ENCODE data around the gene CCL1. TPM values are rescaled to one million over a fixed set of nuclear protein-coding genes. Genes with fewer than 3 reads are reported as not detected.

The CCL1 gene
- total RNA-seq, 1 experiment from 2014 or later = not detected

DNA sequence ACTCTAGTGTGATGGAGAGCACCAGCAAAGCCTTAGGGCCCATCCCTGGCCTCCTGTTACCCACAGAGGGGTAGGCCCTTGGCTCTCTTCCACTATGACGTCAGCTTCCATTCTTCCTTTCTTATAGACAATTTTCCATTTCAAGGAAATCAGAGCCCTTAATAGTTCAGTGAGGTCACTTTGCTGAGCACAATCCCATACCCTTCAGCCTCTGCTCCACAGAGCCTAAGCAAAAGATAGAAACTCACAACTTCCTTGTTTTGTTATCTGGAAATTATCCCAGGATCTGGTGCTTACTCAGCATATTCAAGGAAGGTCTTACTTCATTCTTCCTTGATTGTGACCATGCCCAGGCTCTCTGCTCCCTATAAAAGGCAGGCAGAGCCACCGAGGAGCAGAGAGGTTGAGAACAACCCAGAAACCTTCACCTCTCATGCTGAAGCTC is 44.0 kb downstream of the CCL1 start, which contains the start of gene CCL8:
Gene CCL8, plus strand, starts transcription at position 397 of the 445 bp plus-strand sequence. CDS start 67 bp downstream, outside the sequence.
- Histone ChIP-seq H3K27ac (ENCODE audit: insufficient read length, low read depth, low read length) (no peak within 1 kb of the TSS), H3K79me2 (ENCODE audit: insufficient read depth, low read length) (no peaks in the 10 kb centered on the region), H4K20me1 (ENCODE audit: control insufficient read depth, insufficient read depth, insufficient read length) (no peaks in the 10 kb centered on the region), H3K23me2 (ENCODE audit: insufficient read length, low read depth, low read length, poor library complexity, severe bottlenecking) (no peaks in the 10 kb centered on the region), H3K23ac (ENCODE audit: insufficient read length, low read depth, low read length) (no peak within 1 kb of the TSS), H3K4me1 (ENCODE audit: insufficient read depth, low read length) (no peaks in the 10 kb centered on the region), H2BK20ac (ENCODE audit: low read depth, low read length, poor library complexity, severe bottlenecking) (no peak within 1 kb of the TSS), H3K27me3 (ENCODE audit: insufficient read depth, low read length) (no peaks in the 10 kb centered on the region), H3K14ac (ENCODE audit: insufficient read depth, low read length) (no peak within 1 kb of the TSS), H3K4me2 (ENCODE audit: insufficient read depth, insufficient read length, low read length) (no peak within 1 kb of the TSS), H3T11ph (ENCODE audit: low read length) (no peak within 1 kb of the TSS), H2BK120ac (ENCODE audit: low read depth, low read length, poor library complexity, severe bottlenecking) (no peak within 1 kb of the TSS), H3K9ac (ENCODE audit: extremely low read depth, insufficient read length, low read length) (no peak within 1 kb of the TSS), H4K5ac (ENCODE audit: insufficient read length, low read depth, low read length) (no peak within 1 kb of the TSS), H3K18ac (ENCODE audit: insufficient read length, low read depth, low read length) (no peak within 1 kb of the TSS), H4K8ac (replicated peaks; ENCODE audit: insufficient read length, low read depth, low read length) (no peak within 1 kb of the TSS), H3K4ac (ENCODE audit: low read depth, low read length) (no peak within 1 kb of the TSS), H2AFZ (ENCODE audit: low read length) (no peak within 1 kb of the TSS), H4K91ac (ENCODE audit: insufficient read length, low read depth, low read length) (no peak within 1 kb of the TSS), H2BK15ac (ENCODE audit: low read depth, low read length) (no peak within 1 kb of the TSS), H2BK12ac (ENCODE audit: insufficient read length, low read depth, low read length) (no peak within 1 kb of the TSS), H3K79me1 (ENCODE audit: insufficient read depth, low read depth, low read length, poor library complexity, severe bottlenecking) (no peaks in the 10 kb centered on the region), H3K9me3 (ENCODE audit: control insufficient read depth, low read depth, low read length) (no peaks in the 10 kb centered on the region), H3K56ac (ENCODE audit: insufficient read length, low read depth, low read length) (no peak within 1 kb of the TSS), H2BK5ac (ENCODE audit: insufficient read length, low read length) (no peak within 1 kb of the TSS), H2AK5ac (ENCODE audit: insufficient read length, low read length) (no peak within 1 kb of the TSS)
- Mint-ChIP-seq H3K9me3 (no peaks in the 10 kb centered on the region), H3K27ac (no peak within 1 kb of the TSS), H3K27me3 (ENCODE audit: low read depth) (peaks cover 14% of the 10 kb centered on the region), H3K4me3 (no peak within 1 kb of the TSS), H3K36me3 (ENCODE audit: insufficient read depth in 1 of 3, low read depth in 3 of 3) (no peaks in the 10 kb centered on the region), H3K4me1 (no peaks in the 10 kb centered on the region)
- TF ChIP-seq, protein P1, sequence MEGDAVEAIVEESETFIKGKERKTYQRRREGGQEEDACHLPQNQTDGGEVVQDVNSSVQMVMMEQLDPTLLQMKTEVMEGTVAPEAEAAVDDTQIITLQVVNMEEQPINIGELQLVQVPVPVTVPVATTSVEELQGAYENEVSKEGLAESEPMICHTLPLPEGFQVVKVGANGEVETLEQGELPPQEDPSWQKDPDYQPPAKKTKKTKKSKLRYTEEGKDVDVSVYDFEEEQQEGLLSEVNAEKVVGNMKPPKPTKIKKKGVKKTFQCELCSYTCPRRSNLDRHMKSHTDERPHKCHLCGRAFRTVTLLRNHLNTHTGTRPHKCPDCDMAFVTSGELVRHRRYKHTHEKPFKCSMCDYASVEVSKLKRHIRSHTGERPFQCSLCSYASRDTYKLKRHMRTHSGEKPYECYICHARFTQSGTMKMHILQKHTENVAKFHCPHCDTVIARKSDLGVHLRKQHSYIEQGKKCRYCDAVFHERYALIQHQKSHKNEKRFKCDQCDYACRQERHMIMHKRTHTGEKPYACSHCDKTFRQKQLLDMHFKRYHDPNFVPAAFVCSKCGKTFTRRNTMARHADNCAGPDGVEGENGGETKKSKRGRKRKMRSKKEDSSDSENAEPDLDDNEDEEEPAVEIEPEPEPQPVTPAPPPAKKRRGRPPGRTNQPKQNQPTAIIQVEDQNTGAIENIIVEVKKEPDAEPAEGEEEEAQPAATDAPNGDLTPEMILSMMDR (conservative IDR thresholded peaks at IDR 0.05) = no peak
- no CpG with 5 or more reads among the region's 2 CpGs for whole genome bisulfite sequencing (ENCODE audit: extremely low coverage, insufficient read length, low lambda C conversion rate)
- no peak for DNase-seq

Measured in H9 (cell line).